OCI-LY1 (cell line): ENCODE measurements around the gene CEACAM16.

ENCODE experiments used
- CTCF ChIP-seq: fragments of 200-600 bp; sonication (generic), shearing (Covaris generic); IDR thresholded peaks from 2 replicates; pipeline ENCODE4 v1.5.1; 2017; ENCODE audit warnings: mild to moderate bottlenecking, antibody characterized with exemption, low read length, moderate library complexity, mixed read lengths
- EZH2 ChIP-seq: fragments of 200-600 bp; sonication (generic), shearing (Covaris generic); IDR thresholded peaks from 2 replicates; pipeline ENCODE4 v1.8.0; 2017; ENCODE audit warnings: borderline replicate concordance, mixed run types, mild to moderate bottlenecking, antibody characterized with exemption, low read length, moderate library complexity, mixed read lengths

GRCh38 chr19:44707794-44708193 is 8.8 kb downstream of the CEACAM16 start:
- TF ChIP-seq CTCF (no peak), EZH2 (no peak)
